H9 (cell line): ENCODE data around the gene RMC1. TPM values are rescaled to one million over a fixed set of nuclear protein-coding genes. Genes with fewer than 3 reads are reported as not detected.

Source experiments
- DNase-seq: peaks from one replicate; pipeline ENCODE4 v3.0.0-alpha.2; 2017
- H2AFZ ChIP-seq: one replicate; pipeline ENCODE4 v1.6.1; 2013; ENCODE audit warnings: mild to moderate bottlenecking, low read length, control low read depth, moderate library complexity
- H2AK5ac ChIP-seq: 2 replicates; pipeline ENCODE4 v1.6.1; 2013; ENCODE audit warnings: low read length, control low read depth, mixed read lengths; ENCODE audit not compliant: insufficient read length
- H2BK120ac ChIP-seq: one replicate; pipeline ENCODE4 v1.6.1; 2013; ENCODE audit warnings: low read depth, mild to moderate bottlenecking, low read length, control low read depth, inconsistent platforms; ENCODE audit not compliant: poor library complexity, severe bottlenecking
- H2BK12ac ChIP-seq: 2 replicates; pipeline ENCODE4 v1.6.1; 2013; ENCODE audit warnings: low read length, control low read depth, mixed read lengths, low read depth; ENCODE audit not compliant: insufficient read length
- H2BK15ac ChIP-seq: 2 replicates; pipeline ENCODE4 v1.6.1; 2013; ENCODE audit warnings: low read depth, low read length, control low read depth
- H2BK20ac ChIP-seq: one replicate; pipeline ENCODE4 v1.6.1; 2013; ENCODE audit warnings: low read depth, mild to moderate bottlenecking, low read length, control low read depth, inconsistent platforms; ENCODE audit not compliant: poor library complexity, severe bottlenecking
- H2BK5ac ChIP-seq: 2 replicates; pipeline ENCODE4 v1.6.1; 2013; ENCODE audit warnings: low read length, control low read depth, mixed read lengths; ENCODE audit not compliant: insufficient read length
- H3K14ac ChIP-seq: 2 replicates; pipeline ENCODE4 v1.6.1; 2013; ENCODE audit warnings: low read length, control low read depth; ENCODE audit not compliant: insufficient read depth
- H3K18ac ChIP-seq: 2 replicates; pipeline ENCODE4 v1.6.1; 2013; ENCODE audit warnings: low read depth, mild to moderate bottlenecking, mixed read lengths, low read length, control low read depth; ENCODE audit not compliant: insufficient read length
- H3K23ac ChIP-seq: 2 replicates; pipeline ENCODE4 v1.6.1; 2013; ENCODE audit warnings: low read length, control low read depth, mixed read lengths, low read depth; ENCODE audit not compliant: insufficient read length
- H3K23me2 ChIP-seq: 2 replicates; pipeline ENCODE4 v1.6.1; 2013; ENCODE audit warnings: low read depth, mild to moderate bottlenecking, mixed read lengths, low read length, control low read depth; ENCODE audit not compliant: insufficient read length, poor library complexity, severe bottlenecking
- H3K27ac ChIP-seq: 2 replicates; pipeline ENCODE4 v1.5.1; 2013; ENCODE audit warnings: low read length, control low read depth, mixed read lengths, low read depth; ENCODE audit not compliant: insufficient read length
- H3K27me3 ChIP-seq: 2 replicates; pipeline ENCODE4 v1.6.1; 2013; ENCODE audit warnings: low read length, control low read depth, inconsistent platforms; ENCODE audit not compliant: insufficient read depth
- H3K4ac ChIP-seq: 2 replicates; pipeline ENCODE4 v1.6.1; 2013; ENCODE audit warnings: low read depth, mild to moderate bottlenecking, control low read depth, inconsistent platforms, low read length, moderate library complexity
- H3K4me1 ChIP-seq: 2 replicates; pipeline ENCODE4 v1.6.1; 2013; ENCODE audit warnings: low read length, control low read depth, inconsistent platforms; ENCODE audit not compliant: insufficient read depth
- H3K4me2 ChIP-seq: 2 replicates; pipeline ENCODE4 v1.6.1; 2013; ENCODE audit warnings: low read length, control low read depth, mixed read lengths; ENCODE audit not compliant: insufficient read length, insufficient read depth
- H3K56ac ChIP-seq: 2 replicates; pipeline ENCODE4 v1.6.1; 2013; ENCODE audit warnings: low read depth, mild to moderate bottlenecking, mixed read lengths, low read length, control low read depth; ENCODE audit not compliant: insufficient read length
- H3K79me1 ChIP-seq: 2 replicates; pipeline ENCODE4 v1.6.1; 2013; ENCODE audit warnings: low read depth, mild to moderate bottlenecking, moderate library complexity, low read length, control low read depth, inconsistent platforms; ENCODE audit not compliant: insufficient read depth, poor library complexity, severe bottlenecking
- H3K79me2 ChIP-seq: 2 replicates; pipeline ENCODE4 v1.6.1; 2013; ENCODE audit warnings: low read length, control low read depth, inconsistent platforms; ENCODE audit not compliant: insufficient read depth
- H3K9ac ChIP-seq: 2 replicates; pipeline ENCODE4 v1.6.1; 2013; ENCODE audit warnings: low read length, control low read depth, mixed read lengths; ENCODE audit not compliant: insufficient read length; ENCODE audit errors: extremely low read depth
- H3K9me3 ChIP-seq: one replicate; pipeline ENCODE4 v1.6.1; 2013; ENCODE audit warnings: low read depth, low read length, inconsistent platforms; ENCODE audit not compliant: control insufficient read depth
- H3T11ph ChIP-seq: one replicate; pipeline ENCODE4 v1.6.1; 2013; ENCODE audit warnings: mild to moderate bottlenecking, low read length, control low read depth, inconsistent platforms
- H4K20me1 ChIP-seq: one replicate; pipeline ENCODE4 v1.6.1; 2013; ENCODE audit not compliant: control insufficient read depth, insufficient read length, insufficient read depth
- H4K5ac ChIP-seq: 2 replicates; pipeline ENCODE4 v1.6.1; 2013; ENCODE audit warnings: low read depth, mild to moderate bottlenecking, mixed read lengths, low read length, control low read depth; ENCODE audit not compliant: insufficient read length
- H4K8ac ChIP-seq: replicated peaks from 2 replicates; pipeline ENCODE4 v1.6.1; 2013; ENCODE audit warnings: low read length, control low read depth, mixed read lengths, low read depth; ENCODE audit not compliant: insufficient read length
- H4K91ac ChIP-seq: 2 replicates; pipeline ENCODE4 v1.6.1; 2013; ENCODE audit warnings: low read depth, mild to moderate bottlenecking, moderate library complexity, mixed read lengths, low read length, control low read depth; ENCODE audit not compliant: insufficient read length
- H3K27ac Mint-ChIP-seq, 3 experiments: 2 replicates in 2 of 3; 3 replicates in 1 of 3; pipeline ENCODE4 v1.8.0; 2020 to 2021; ENCODE audit warnings: mixed read lengths in 3 of 3, mild to moderate bottlenecking in 1 of 3, moderate library complexity in 1 of 3
- H3K27me3 Mint-ChIP-seq: 2 replicates; pipeline ENCODE4 v1.8.0; 2021; ENCODE audit warnings: low read depth, mild to moderate bottlenecking, moderate library complexity, mixed read lengths
- H3K36me3 Mint-ChIP-seq, 3 experiments: 2 replicates in 2 of 3; 3 replicates in 1 of 3; pipeline ENCODE4 v1.8.0; 2020 to 2021; ENCODE audit warnings: low read depth in 3 of 3, mixed read lengths in 3 of 3; ENCODE audit not compliant: insufficient read depth in 1 of 3
- H3K4me1 Mint-ChIP-seq, 2 experiments: 2 replicates each; pipeline ENCODE4 v1.8.0; 2020; ENCODE audit warnings: mixed read lengths in 2 of 2
- H3K4me3 Mint-ChIP-seq, 2 experiments: 2 replicates in 1 of 2; 3 replicates in 1 of 2; pipeline ENCODE4 v1.8.0; 2020 to 2021; ENCODE audit warnings: mild to moderate bottlenecking in 2 of 2, mixed read lengths in 2 of 2, moderate library complexity in 1 of 2
- H3K9me3 Mint-ChIP-seq, 2 experiments: 2 replicates in 1 of 2; 3 replicates in 1 of 2; pipeline ENCODE4 v1.8.0; 2020; ENCODE audit warnings: mild to moderate bottlenecking in 2 of 2, mixed read lengths in 2 of 2, moderate library complexity in 1 of 2
- CTCF ChIP-seq: fragments of 200-600 bp; sonication (generic); conservative IDR thresholded peaks from 3 replicates; pipeline ENCODE4 v1.8.0; 2021; ENCODE audit warnings: antibody characterized with exemption, mild to moderate bottlenecking
- WGBS: extraction: QIAGEN DNeasy Blood & Tissue Kit; methylation state at CpG from one replicate; pipeline ENCODE4 v1.1.7; 2013; ENCODE audit warnings: missing lambda C conversion rate, low lambda C conversion rate, mixed read lengths; ENCODE audit not compliant: insufficient read length; ENCODE audit errors: extremely low coverage; 5-methylcytosine and 5-hydroxymethylcytosine counted together
- total RNA-seq: library from RNA; stranded (reverse); gene quantifications from 2 replicates; pipeline ENCODE4 v1.2.1, GENCODE V29; 2021

The RMC1 gene
- total RNA-seq, 1 experiment from 2014 or later, result 21.3 TPM

- Histone ChIP-seq H3K27me3 (no peaks in the 10 kb centered on the region), H2AK5ac (no peak overlapping the region), H2BK12ac (no peak overlapping the region), H3K9me3 (no peaks in the 10 kb centered on the region), H2BK5ac (no peak overlapping the region), H3K79me1 (no peaks in the 10 kb centered on the region), H3K4me2 (no peak overlapping the region), H4K91ac (no peak overlapping the region), H2BK20ac (no peak overlapping the region), H3K23ac (no peak overlapping the region), H3K56ac (no peak overlapping the region), H3K27ac (no peak overlapping the region), H3K4me1 (peaks cover 2% of the 10 kb centered on the region; the same call in 1 of the 2 replicates), H4K20me1 (no peaks in the 10 kb centered on the region), H3K18ac (no peak overlapping the region), H3K4ac (no peak overlapping the region), H3K14ac (no peak overlapping the region), H4K8ac (no peak overlapping the region), H2BK15ac (no peak overlapping the region), H2BK120ac (no peak overlapping the region), H4K5ac (no peak overlapping the region), H2AFZ (no peak overlapping the region), H3T11ph (no peak overlapping the region), H3K9ac (no peak overlapping the region), H3K23me2 (no peaks in the 10 kb centered on the region), H3K79me2 (no peaks in the 10 kb centered on the region)
- Mint-ChIP-seq H3K27ac (no peak overlapping the region), H3K4me1 (peaks cover 10 to 16% of the 10 kb centered on the region in 2 experiments; a peak in 3 of 4 replicates), H3K36me3 (peaks cover 13 to 35% (median 35%) of the 10 kb centered on the region in 3 experiments), H3K9me3 (no peaks in the 10 kb centered on the region), H3K4me3 (no peak overlapping the region), H3K27me3 (no peaks in the 10 kb centered on the region)
- TF ChIP-seq CTCF, result no peak
- no CpG with 5 or more reads among the region's 4 CpGs for WGBS
- no peak for DNase-seq
These were observed 69.7 kb downstream of the RMC1 start for GRCh38 chr18:23573020-23573419.
